ENCODE data around the gene PMVK. TPM values are rescaled to one million over a fixed set of nuclear protein-coding genes. Genes with fewer than 3 reads are reported as not detected.

PMVK gene
- total RNA-seq, 1 donor from 2014 or later, result 15.6 TPM

DNA sequence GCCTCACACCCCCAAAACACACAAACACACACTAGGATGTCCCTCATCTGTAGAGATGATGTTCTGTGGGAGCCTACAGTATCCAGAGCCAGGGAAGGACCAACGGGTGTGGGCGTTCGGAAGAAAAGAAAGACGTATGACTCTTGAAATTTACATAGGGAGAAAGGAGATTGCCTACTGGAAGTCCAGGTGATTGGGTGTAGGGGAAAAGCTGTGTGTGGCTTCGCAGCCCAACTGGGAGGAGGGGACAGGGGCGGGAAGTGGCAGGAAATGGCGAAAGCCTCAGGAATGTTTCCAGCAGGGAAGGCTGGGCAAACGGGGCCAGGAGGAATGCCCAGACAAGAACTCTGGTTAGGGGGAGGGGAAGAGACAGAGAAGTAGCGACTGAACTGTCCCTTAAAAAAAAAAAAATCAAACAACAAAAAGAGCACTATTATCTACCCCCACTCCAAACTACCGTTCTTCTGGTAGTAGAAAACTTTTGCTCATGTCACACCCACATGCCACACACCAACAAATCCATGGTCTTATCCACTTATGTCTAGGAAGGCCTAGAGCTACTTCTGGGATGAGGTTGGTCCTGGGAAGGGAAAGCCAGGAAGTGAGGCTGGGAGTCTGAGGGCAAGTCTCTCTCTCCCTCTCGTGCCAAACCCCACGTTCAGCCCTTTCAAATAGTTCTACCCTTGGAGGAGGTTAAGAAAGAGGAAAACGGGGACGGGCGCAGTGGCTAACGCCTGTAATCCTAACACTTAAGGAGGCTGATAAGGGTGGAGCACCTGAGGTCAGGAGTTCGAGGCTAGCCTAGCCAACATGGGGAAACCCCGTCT lies 36.2 kb upstream of the PMVK start:
- peaks cover 27% of the 10 kb centered on the region for H4K20me1 ChIP-seq (ENCODE audit: insufficient read depth, low read length)
- FAIRE-seq (peak; percentile 50), DNase-seq (ENCODE audit: low read depth) (peak; percentile 97)
- H3K9ac ChIP-seq (ENCODE audit: low read length), result peak overlapping the region; percentile 94
- H3K4me3 ChIP-seq (ENCODE audit: insufficient read depth, low read depth, low read length), result peak overlapping the region; percentile 88
- H3K27me3 Mint-ChIP-seq (ENCODE audit: low read depth, unreplicated experiment), result no peaks in the 10 kb centered on the region
- H3K9me3 ChIP-seq (ENCODE audit: insufficient read depth, low read depth, low read length), result no peaks in the 10 kb centered on the region
- peaks cover 6% of the 10 kb centered on the region for H3K36me3 ChIP-seq (ENCODE audit: insufficient read depth, low read length)
- peaks cover 67% of the 10 kb centered on the region for H3K79me2 ChIP-seq (ENCODE audit: insufficient read depth, low read length)
- peaks cover 24% of the 10 kb centered on the region for H3K4me1 Mint-ChIP-seq (ENCODE audit: low read depth, unreplicated experiment)
- peaks cover 2% of the 10 kb centered on the region for H3K36me3 Mint-ChIP-seq (ENCODE audit: low read depth, unreplicated experiment)
- H3K4me2 ChIP-seq (ENCODE audit: low read length), result peak overlapping the region; percentile 94
- no peak overlapping the region for H2AFZ ChIP-seq (ENCODE audit: low read depth, low read length)
- H3K27ac ChIP-seq (ENCODE audit: low read depth, low read length), result peak overlapping the region; percentile 99
- TF ChIP-seq, protein P1, sequence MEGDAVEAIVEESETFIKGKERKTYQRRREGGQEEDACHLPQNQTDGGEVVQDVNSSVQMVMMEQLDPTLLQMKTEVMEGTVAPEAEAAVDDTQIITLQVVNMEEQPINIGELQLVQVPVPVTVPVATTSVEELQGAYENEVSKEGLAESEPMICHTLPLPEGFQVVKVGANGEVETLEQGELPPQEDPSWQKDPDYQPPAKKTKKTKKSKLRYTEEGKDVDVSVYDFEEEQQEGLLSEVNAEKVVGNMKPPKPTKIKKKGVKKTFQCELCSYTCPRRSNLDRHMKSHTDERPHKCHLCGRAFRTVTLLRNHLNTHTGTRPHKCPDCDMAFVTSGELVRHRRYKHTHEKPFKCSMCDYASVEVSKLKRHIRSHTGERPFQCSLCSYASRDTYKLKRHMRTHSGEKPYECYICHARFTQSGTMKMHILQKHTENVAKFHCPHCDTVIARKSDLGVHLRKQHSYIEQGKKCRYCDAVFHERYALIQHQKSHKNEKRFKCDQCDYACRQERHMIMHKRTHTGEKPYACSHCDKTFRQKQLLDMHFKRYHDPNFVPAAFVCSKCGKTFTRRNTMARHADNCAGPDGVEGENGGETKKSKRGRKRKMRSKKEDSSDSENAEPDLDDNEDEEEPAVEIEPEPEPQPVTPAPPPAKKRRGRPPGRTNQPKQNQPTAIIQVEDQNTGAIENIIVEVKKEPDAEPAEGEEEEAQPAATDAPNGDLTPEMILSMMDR (IDR thresholded peaks at IDR 0.05; ENCODE audit: insufficient read depth, low read depth, low read length), result no peak
- TF ChIP-seq EZH2 (IDR thresholded peaks at IDR 0.05; ENCODE audit: insufficient read depth, low read length), result no peak
- H3K4me3 Mint-ChIP-seq (ENCODE audit: unreplicated experiment), result no peak overlapping the region
- H3K27ac Mint-ChIP-seq (ENCODE audit: unreplicated experiment), result no peak overlapping the region
- H3K27me3 ChIP-seq (ENCODE audit: insufficient read depth, low read length), result no peaks in the 10 kb centered on the region
- H3K9me3 Mint-ChIP-seq (ENCODE audit: unreplicated experiment), result no peaks in the 10 kb centered on the region
- peaks cover 47% of the 10 kb centered on the region for H3K4me1 ChIP-seq (ENCODE audit: insufficient read depth, low read length)

DNA sequence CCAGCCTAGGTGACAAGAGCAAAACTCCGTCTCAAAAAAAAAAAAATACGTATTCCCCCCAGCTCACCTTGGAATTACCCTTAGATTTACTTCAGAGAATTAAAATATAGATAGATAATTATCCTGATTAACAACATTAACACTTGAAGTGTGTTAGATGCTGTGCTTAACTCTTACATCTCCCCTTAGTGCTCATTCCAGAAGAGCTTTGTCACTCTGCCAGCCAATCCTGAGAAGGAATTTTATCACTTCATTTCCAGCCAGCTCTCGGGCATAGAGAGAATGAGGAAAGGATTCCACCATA lies 35.6 kb upstream of the PMVK start:
- Histone ChIP-seq H3K9me3 (ENCODE audit: insufficient read depth, low read depth, low read length) (no peaks in the 10 kb centered on the region), H4K20me1 (ENCODE audit: insufficient read depth, low read length) (peaks cover 33% of the 10 kb centered on the region), H3K4me2 (ENCODE audit: low read length) (peak overlapping the region; percentile 94), H2AFZ (ENCODE audit: low read depth, low read length) (no peak overlapping the region), H3K36me3 (ENCODE audit: insufficient read depth, low read length) (peaks cover 12% of the 10 kb centered on the region), H3K4me1 (ENCODE audit: insufficient read depth, low read length) (peaks cover 47% of the 10 kb centered on the region), H3K27me3 (ENCODE audit: insufficient read depth, low read length) (no peaks in the 10 kb centered on the region), H3K9ac (ENCODE audit: low read length) (peak overlapping the region; percentile 94), H3K27ac (ENCODE audit: low read depth, low read length) (peak overlapping the region; percentile 99), H3K4me3 (ENCODE audit: insufficient read depth, low read depth, low read length) (peak overlapping the region; percentile 88), H3K79me2 (ENCODE audit: insufficient read depth, low read length) (peaks cover 67% of the 10 kb centered on the region)
- no peak overlapping the region for H3K4me3 Mint-ChIP-seq (ENCODE audit: unreplicated experiment)
- no peak overlapping the region for H3K27ac Mint-ChIP-seq (ENCODE audit: unreplicated experiment)
- H3K36me3 Mint-ChIP-seq (ENCODE audit: low read depth, unreplicated experiment), result peaks cover 3% of the 10 kb centered on the region
- H3K27me3 Mint-ChIP-seq (ENCODE audit: low read depth, unreplicated experiment), result no peaks in the 10 kb centered on the region
- H3K9me3 Mint-ChIP-seq (ENCODE audit: unreplicated experiment), result no peaks in the 10 kb centered on the region
- H3K4me1 Mint-ChIP-seq (ENCODE audit: low read depth, unreplicated experiment), result peaks cover 28% of the 10 kb centered on the region
- DNase-seq (ENCODE audit: low read depth) (no peak), FAIRE-seq (no peak)
- TF ChIP-seq, protein P1 (IDR thresholded peaks at IDR 0.05; ENCODE audit: insufficient read depth, low read depth, low read length), result no peak
- TF ChIP-seq EZH2 (IDR thresholded peaks at IDR 0.05; ENCODE audit: insufficient read depth, low read length), result no peak

Measured in astrocyte (in vitro differentiated cells and primary cell).